ENCODE measurements around the gene OXNAD1. TPM values are rescaled to one million over a fixed set of nuclear protein-coding genes. Genes with fewer than 3 reads are reported as not detected.
"Not testable (repeated sequence)": the region's sequence is repeated elsewhere in the genome, so short reads cannot be mapped to it uniquely, and the experiment has no call there.

Gene OXNAD1
- total RNA-seq, 2 donors from 2014 or later: 34.3 to 52.0 TPM

GRCh38 chr3:16304061-16305010 lies 39.3 kb downstream of the OXNAD1 start:
- ATAC-seq (replicated peaks in 1 of 2) (peak; percentile 35 to 46), DNase-seq (peak; percentile 43 to 46)
- Mint-ChIP-seq H3K27me3 (ENCODE audit: low read depth) (no peaks in the 10 kb centered on the region), H3K4me1 (ENCODE audit: low read depth) (peaks cover 98% of the 10 kb centered on the region), H3K27ac (peak overlapping the region; percentile 93), H3K4me3 (peak overlapping the region; percentile 73 to 87), H3K36me3 (ENCODE audit: insufficient read depth in 2 of 2) (peaks cover 12 to 35% of the 10 kb centered on the region in 2 donors), H3K9me3 (no peaks in the 10 kb centered on the region)

GRCh38 chr3:16305111-16305541 lies 40.1 kb downstream of the OXNAD1 start:
- H3K9me3 Mint-ChIP-seq: no peaks in the 10 kb centered on the region
- peak; percentile 52 to 70 for DNase-seq
- H3K4me1 Mint-ChIP-seq (ENCODE audit: low read depth): peaks cover 98% of the 10 kb centered on the region
- H3K4me3 Mint-ChIP-seq: peak overlapping the region; percentile 73 to 87
- no peaks in the 10 kb centered on the region for H3K27me3 Mint-ChIP-seq (ENCODE audit: low read depth)
- H3K27ac Mint-ChIP-seq: peak overlapping the region; percentile 93
- ATAC-seq (replicated peaks in 1 of 2): peak; percentile 39 to 48
- H3K36me3 Mint-ChIP-seq (ENCODE audit: insufficient read depth in 2 of 2): peaks cover 12 to 35% of the 10 kb centered on the region in 2 donors

GRCh38 chr3:16307832-16308531 lies 43.0 kb downstream of the OXNAD1 start:
- Mint-ChIP-seq H3K4me1 (ENCODE audit: low read depth) (peaks cover 95% of the 10 kb centered on the region), H3K9me3 (no peaks in the 10 kb centered on the region), H3K36me3 (ENCODE audit: insufficient read depth in 2 of 2) (peaks cover 7 to 30% of the 10 kb centered on the region in 2 donors), H3K27me3 (ENCODE audit: low read depth) (no peaks in the 10 kb centered on the region), H3K27ac (peak overlapping the region; percentile 79), H3K4me3 (peak overlapping the region; percentile 57 to 58)
- DNase-seq (no peak), ATAC-seq (replicated peaks in 1 of 2) (no peak)

- peaks cover 5 to 27% of the 10 kb centered on the region in 2 donors for H3K36me3 Mint-ChIP-seq (ENCODE audit: insufficient read depth in 2 of 2)
- peak overlapping the region; percentile 89 for H3K27ac Mint-ChIP-seq
- H3K9me3 Mint-ChIP-seq: no peaks in the 10 kb centered on the region
- peaks cover 96% of the 10 kb centered on the region for H3K4me1 Mint-ChIP-seq (ENCODE audit: low read depth)
- H3K27me3 Mint-ChIP-seq (ENCODE audit: low read depth): no peaks in the 10 kb centered on the region
- DNase-seq (no peak), ATAC-seq (replicated peaks in 1 of 2) (no peak)
- peak overlapping the region; percentile 57 to 75 for H3K4me3 Mint-ChIP-seq
These were observed 43.7 kb downstream of the OXNAD1 start for GRCh38 chr3:16308727-16309126.

- peak; percentile 81 to 82 for ATAC-seq (replicated peaks in 1 of 2)
- peak overlapping the region; percentile 89 for H3K27ac Mint-ChIP-seq
- peak overlapping the region; percentile 54 to 75 for H3K4me3 Mint-ChIP-seq
- DNase-seq: peak; percentile 63 to 68
- no peaks in the 10 kb centered on the region for H3K9me3 Mint-ChIP-seq
- peaks cover 5 to 27% of the 10 kb centered on the region in 2 donors for H3K36me3 Mint-ChIP-seq (ENCODE audit: insufficient read depth in 2 of 2)
- H3K4me1 Mint-ChIP-seq (ENCODE audit: low read depth): peaks cover 94% of the 10 kb centered on the region
- no peaks in the 10 kb centered on the region for H3K27me3 Mint-ChIP-seq (ENCODE audit: low read depth)
These were observed 44.5 kb downstream of the OXNAD1 start for GRCh38 chr3:16309558-16309957.

GRCh38 chr3:16310486-16310885 lies 45.5 kb downstream of the OXNAD1 start:
- Mint-ChIP-seq H3K4me3 (peak overlapping the region; percentile 54 to 75), H3K36me3 (ENCODE audit: insufficient read depth in 2 of 2) (peaks cover 4 to 26% of the 10 kb centered on the region in 2 donors), H3K4me1 (ENCODE audit: low read depth) (peaks cover 94% of the 10 kb centered on the region), H3K27ac (peak overlapping the region; percentile 89)
- H3K27me3 Mint-ChIP-seq (ENCODE audit: low read depth); ATAC-seq (replicated peaks in 1 of 2); H3K9me3 Mint-ChIP-seq; DNase-seq: not testable (repeated sequence)

- Mint-ChIP-seq H3K9me3 (no peaks in the 10 kb centered on the region), H3K27ac (peak overlapping the region; percentile 84), H3K36me3 (ENCODE audit: insufficient read depth in 2 of 2) (peaks cover 7 to 23% of the 10 kb centered on the region in 2 donors), H3K27me3 (ENCODE audit: low read depth) (no peaks in the 10 kb centered on the region), H3K4me3 (peak overlapping the region; percentile 54 to 82), H3K4me1 (ENCODE audit: low read depth) (peaks cover 94% of the 10 kb centered on the region)
- ATAC-seq (replicated peaks in 1 of 2) (peak; percentile 56 to 67), DNase-seq (peak; percentile 61)
These were observed 47.0 kb downstream of the OXNAD1 start for GRCh38 chr3:16311960-16312451.

GRCh38 chr3:16313886-16314645 lies 49.1 kb downstream of the OXNAD1 start:
- H3K4me1 Mint-ChIP-seq (ENCODE audit: low read depth): peaks cover 94% of the 10 kb centered on the region
- no peaks in the 10 kb centered on the region for H3K9me3 Mint-ChIP-seq
- no peaks in the 10 kb centered on the region for H3K27me3 Mint-ChIP-seq (ENCODE audit: low read depth)
- ATAC-seq (replicated peaks in 1 of 2): no peak
- H3K4me3 Mint-ChIP-seq: no peak overlapping the region
- H3K36me3 Mint-ChIP-seq (ENCODE audit: insufficient read depth in 2 of 2): peaks cover 4 to 23% of the 10 kb centered on the region in 2 donors
- no peak for DNase-seq
- peak overlapping the region; percentile 60 for H3K27ac Mint-ChIP-seq

- H3K27me3 Mint-ChIP-seq (ENCODE audit: low read depth): no peaks in the 10 kb centered on the region
- DNase-seq: no peak
- no peaks in the 10 kb centered on the region for H3K9me3 Mint-ChIP-seq
- H3K4me3 Mint-ChIP-seq: peak overlapping the region in 1 of 2 donors; percentile 13
- H3K36me3 Mint-ChIP-seq (ENCODE audit: insufficient read depth in 2 of 2): peaks cover 12 to 32% of the 10 kb centered on the region in 2 donors
- H3K27ac Mint-ChIP-seq: peak overlapping the region; percentile 39
- H3K4me1 Mint-ChIP-seq (ENCODE audit: low read depth): peaks cover 94% of the 10 kb centered on the region
- no peak for ATAC-seq (replicated peaks in 1 of 2)
These were observed 50.6 kb downstream of the OXNAD1 start for GRCh38 chr3:16315623-16316022.

- DNase-seq (no peak), ATAC-seq (replicated peaks in 1 of 2) (no peak)
- no peak overlapping the region for H3K4me3 Mint-ChIP-seq
- H3K9me3 Mint-ChIP-seq: no peaks in the 10 kb centered on the region
- H3K36me3 Mint-ChIP-seq (ENCODE audit: insufficient read depth in 2 of 2): peaks cover 15 to 36% of the 10 kb centered on the region in 2 donors
- no peaks in the 10 kb centered on the region for H3K27me3 Mint-ChIP-seq (ENCODE audit: low read depth)
- peaks cover 90% of the 10 kb centered on the region for H3K4me1 Mint-ChIP-seq (ENCODE audit: low read depth)
- peak overlapping the region; percentile 87 for H3K27ac Mint-ChIP-seq
These were observed 51.4 kb downstream of the OXNAD1 start for GRCh38 chr3:16316396-16316795.

GRCh38 chr3:16316847-16317560 lies 52.0 kb downstream of the OXNAD1 start:
- ATAC-seq (replicated peaks in 1 of 2) (no peak), DNase-seq (no peak)
- peaks cover 17 to 36% of the 10 kb centered on the region in 2 donors for H3K36me3 Mint-ChIP-seq (ENCODE audit: insufficient read depth in 2 of 2)
- peak overlapping the region; percentile 19 for H3K27ac Mint-ChIP-seq
- peak overlapping the region in 1 of 2 donors; percentile 9 for H3K4me3 Mint-ChIP-seq
- H3K27me3 Mint-ChIP-seq (ENCODE audit: low read depth): no peaks in the 10 kb centered on the region
- H3K4me1 Mint-ChIP-seq (ENCODE audit: low read depth): peaks cover 84% of the 10 kb centered on the region
- no peaks in the 10 kb centered on the region for H3K9me3 Mint-ChIP-seq

- H3K27ac Mint-ChIP-seq: peak overlapping the region; percentile 19
- no peaks in the 10 kb centered on the region for H3K9me3 Mint-ChIP-seq
- H3K4me1 Mint-ChIP-seq (ENCODE audit: low read depth): peaks cover 78% of the 10 kb centered on the region
- H3K4me3 Mint-ChIP-seq: no peak overlapping the region
- ATAC-seq (replicated peaks in 1 of 2) (no peak), DNase-seq (no peak)
- H3K27me3 Mint-ChIP-seq (ENCODE audit: low read depth): no peaks in the 10 kb centered on the region
- peaks cover 17 to 36% of the 10 kb centered on the region in 2 donors for H3K36me3 Mint-ChIP-seq (ENCODE audit: insufficient read depth in 2 of 2)
These were observed 52.5 kb downstream of the OXNAD1 start for GRCh38 chr3:16317561-16317945.

Measured in activated T-cell treated with anti-CD3 and anti-CD28 coated beads, Interleukin-2, amount 50 U/mL, for 72 hours (primary cell).